ENCODE measurements around the gene CD22. TPM values are rescaled to one million over a fixed set of nuclear protein-coding genes. Genes with fewer than 3 reads are reported as not detected.

Gene CD22
- polyA plus RNA-seq, 1 donor (not counting 4 experiments of a cell fraction or from before 2014, with no cell fraction given): 0.26 TPM

DNA sequence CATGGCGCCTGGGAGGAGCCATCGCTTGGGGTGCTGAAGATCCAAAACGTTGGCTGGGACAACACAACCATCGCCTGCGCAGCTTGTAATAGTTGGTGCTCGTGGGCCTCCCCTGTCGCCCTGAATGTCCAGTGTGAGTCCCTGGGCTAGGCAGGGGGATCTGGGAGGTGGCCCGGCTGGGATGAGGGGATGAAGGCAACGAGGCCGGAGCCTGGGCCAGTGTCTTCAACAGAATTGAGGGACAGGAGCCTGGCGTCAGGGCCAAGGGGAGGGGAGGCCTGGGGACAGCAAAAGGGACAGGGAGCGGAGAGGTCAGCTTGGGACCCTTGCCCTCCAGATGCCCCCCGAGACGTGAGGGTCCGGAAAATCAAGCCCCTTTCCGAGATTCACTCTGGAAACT lies 12.0 kb downstream of the CD22 start:
- no peak overlapping the region for H3K9ac ChIP-seq (ENCODE audit: control insufficient read depth, extremely low read depth, insufficient read depth, low read length)
- TF ChIP-seq, protein P1, sequence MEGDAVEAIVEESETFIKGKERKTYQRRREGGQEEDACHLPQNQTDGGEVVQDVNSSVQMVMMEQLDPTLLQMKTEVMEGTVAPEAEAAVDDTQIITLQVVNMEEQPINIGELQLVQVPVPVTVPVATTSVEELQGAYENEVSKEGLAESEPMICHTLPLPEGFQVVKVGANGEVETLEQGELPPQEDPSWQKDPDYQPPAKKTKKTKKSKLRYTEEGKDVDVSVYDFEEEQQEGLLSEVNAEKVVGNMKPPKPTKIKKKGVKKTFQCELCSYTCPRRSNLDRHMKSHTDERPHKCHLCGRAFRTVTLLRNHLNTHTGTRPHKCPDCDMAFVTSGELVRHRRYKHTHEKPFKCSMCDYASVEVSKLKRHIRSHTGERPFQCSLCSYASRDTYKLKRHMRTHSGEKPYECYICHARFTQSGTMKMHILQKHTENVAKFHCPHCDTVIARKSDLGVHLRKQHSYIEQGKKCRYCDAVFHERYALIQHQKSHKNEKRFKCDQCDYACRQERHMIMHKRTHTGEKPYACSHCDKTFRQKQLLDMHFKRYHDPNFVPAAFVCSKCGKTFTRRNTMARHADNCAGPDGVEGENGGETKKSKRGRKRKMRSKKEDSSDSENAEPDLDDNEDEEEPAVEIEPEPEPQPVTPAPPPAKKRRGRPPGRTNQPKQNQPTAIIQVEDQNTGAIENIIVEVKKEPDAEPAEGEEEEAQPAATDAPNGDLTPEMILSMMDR (optimal IDR thresholded peaks at IDR 0.05 in 1 of 3, IDR thresholded peaks at IDR 0.05 in 1 of 3, conservative IDR thresholded peaks at IDR 0.05 in 1 of 3; ENCODE audit: extremely low read depth in 1 of 3, insufficient read depth in 2 of 3, low read length in 3 of 3): no peak
- TF ChIP-seq EZH2 (IDR thresholded peaks at IDR 0.05; ENCODE audit: low read length): no peak
- H3K4me3 ChIP-seq (ENCODE audit: control insufficient read depth in 2 of 3, extremely low read depth in 1 of 3, insufficient read depth in 2 of 3, low read depth in 1 of 3, low read length in 3 of 3): no peak overlapping the region
- no peaks in the 10 kb centered on the region for H3K9me3 ChIP-seq (ENCODE audit: control insufficient read depth, low read depth, low read length)
- H3K36me3 ChIP-seq (ENCODE audit: control insufficient read depth in 2 of 2, extremely low read depth in 1 of 2, insufficient read depth in 2 of 2, low read length in 2 of 2): no peaks in the 10 kb centered on the region
- dilution Hi-C loops (cut with MboI; ENCODE audit: extremely low pct_ligation_motif_present, low sequenced_read_pairs): no loop called here
- no peaks in the 10 kb centered on the region for H4K20me1 ChIP-seq (ENCODE audit: control insufficient read depth, extremely low read depth, insufficient read depth, low read length)
- no peaks in the 10 kb centered on the region for H3K9me1 ChIP-seq (ENCODE audit: control insufficient read depth, extremely low read depth, insufficient read depth, low read length)
- peaks cover 15% of the 10 kb centered on the region for H3K27me3 ChIP-seq (ENCODE audit: control insufficient read depth, extremely low read depth, insufficient read depth, low read length)
- H3K27ac ChIP-seq (ENCODE audit: control insufficient read depth, insufficient read depth, low read length): no peak overlapping the region
- FAIRE-seq: no peak
- no peak for DNase-seq (ENCODE audit: low read depth, low spot score)
- no peak overlapping the region for H2AFZ ChIP-seq (ENCODE audit: control insufficient read depth, low read length)
- no peaks in the 10 kb centered on the region for H3K4me1 ChIP-seq (ENCODE audit: control insufficient read depth, extremely low read depth, insufficient read depth, low read length)
- H3K79me2 ChIP-seq (ENCODE audit: control insufficient read depth, insufficient read depth, low read length): no peaks in the 10 kb centered on the region
- no peak overlapping the region for H3K4me2 ChIP-seq (ENCODE audit: control insufficient read depth, extremely low read depth, insufficient read depth, low read depth, low read length)

DNA sequence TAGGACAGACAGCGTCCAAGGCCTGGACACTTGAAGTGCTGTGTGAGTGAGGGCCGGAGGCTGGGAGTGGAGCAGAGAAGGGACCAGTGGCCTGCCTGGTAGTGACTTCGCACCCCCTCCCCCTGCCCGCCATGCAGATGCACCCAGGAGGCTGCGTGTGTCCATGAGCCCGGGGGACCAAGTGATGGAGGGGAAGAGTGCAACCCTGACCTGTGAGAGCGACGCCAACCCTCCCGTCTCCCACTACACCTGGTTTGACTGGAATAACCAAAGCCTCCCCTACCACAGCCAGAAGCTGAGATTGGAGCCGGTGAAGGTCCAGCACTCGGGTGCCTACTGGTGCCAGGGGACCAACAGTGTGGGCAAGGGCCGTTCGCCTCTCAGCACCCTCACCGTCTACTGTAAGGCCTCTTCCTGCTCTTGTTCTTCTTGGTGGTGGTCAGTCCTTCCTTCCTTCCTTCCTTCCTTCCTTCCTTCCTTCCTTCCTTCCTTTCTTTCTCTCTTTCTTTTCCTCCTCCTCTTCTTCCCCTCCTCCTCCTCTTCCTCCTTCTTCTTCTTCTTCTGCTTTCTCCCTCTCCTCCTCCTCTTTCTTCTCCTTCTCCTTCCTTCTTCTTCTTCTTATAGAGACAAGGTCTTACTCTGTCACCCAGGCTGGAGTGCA lies 12.7 kb downstream of the CD22 start:
- dilution Hi-C loops (cut with MboI; ENCODE audit: extremely low pct_ligation_motif_present, low sequenced_read_pairs): no loop called here
- DNase-seq (ENCODE audit: low read depth, low spot score) (no peak), FAIRE-seq (no peak)
- Histone ChIP-seq H3K9me1 (ENCODE audit: control insufficient read depth, extremely low read depth, insufficient read depth, low read length) (no peaks in the 10 kb centered on the region), H3K4me2 (ENCODE audit: control insufficient read depth, extremely low read depth, insufficient read depth, low read depth, low read length) (no peak overlapping the region), H3K4me3 (ENCODE audit: control insufficient read depth in 2 of 3, extremely low read depth in 1 of 3, insufficient read depth in 2 of 3, low read depth in 1 of 3, low read length in 3 of 3) (no peak overlapping the region), H4K20me1 (ENCODE audit: control insufficient read depth, extremely low read depth, insufficient read depth, low read length) (no peaks in the 10 kb centered on the region), H3K27me3 (ENCODE audit: control insufficient read depth, extremely low read depth, insufficient read depth, low read length) (peaks cover 18% of the 10 kb centered on the region), H3K9ac (ENCODE audit: control insufficient read depth, extremely low read depth, insufficient read depth, low read length) (no peak overlapping the region), H3K9me3 (ENCODE audit: control insufficient read depth, low read depth, low read length) (no peaks in the 10 kb centered on the region), H3K36me3 (ENCODE audit: control insufficient read depth in 2 of 2, extremely low read depth in 1 of 2, insufficient read depth in 2 of 2, low read length in 2 of 2) (no peaks in the 10 kb centered on the region), H3K4me1 (ENCODE audit: control insufficient read depth, extremely low read depth, insufficient read depth, low read length) (no peaks in the 10 kb centered on the region), H2AFZ (ENCODE audit: control insufficient read depth, low read length) (no peak overlapping the region), H3K27ac (ENCODE audit: control insufficient read depth, insufficient read depth, low read length) (no peak overlapping the region), H3K79me2 (ENCODE audit: control insufficient read depth, insufficient read depth, low read length) (no peaks in the 10 kb centered on the region)
- TF ChIP-seq EZH2 (IDR thresholded peaks at IDR 0.05; ENCODE audit: low read length): no peak
- TF ChIP-seq, protein P1 (optimal IDR thresholded peaks at IDR 0.05 in 1 of 3, IDR thresholded peaks at IDR 0.05 in 1 of 3, conservative IDR thresholded peaks at IDR 0.05 in 1 of 3; ENCODE audit: extremely low read depth in 1 of 3, insufficient read depth in 2 of 3, low read length in 3 of 3): no peak

Measured in keratinocyte (primary cell).